Measurements from ENCODE around the gene TTLL1. TPM values are rescaled to one million over a fixed set of nuclear protein-coding genes. Genes with fewer than 3 reads are reported as not detected.

TTLL1 gene
- polyA plus RNA-seq (2013, experiment 1 of 2; ENCODE audit: insufficient read length), result 11.3 TPM
- polyA plus RNA-seq (2013, experiment 2 of 2; ENCODE audit: insufficient read length), result 14.9 TPM

GRCh38 chr22:43088984-43089717 lies at the start of gene TTLL1:
TTLL1 (minus strand) TSS chr22:43089391; CDS start chr22:43075586, 13,805 bp downstream.
- DNase-seq, result peak; percentile 89

DNA sequence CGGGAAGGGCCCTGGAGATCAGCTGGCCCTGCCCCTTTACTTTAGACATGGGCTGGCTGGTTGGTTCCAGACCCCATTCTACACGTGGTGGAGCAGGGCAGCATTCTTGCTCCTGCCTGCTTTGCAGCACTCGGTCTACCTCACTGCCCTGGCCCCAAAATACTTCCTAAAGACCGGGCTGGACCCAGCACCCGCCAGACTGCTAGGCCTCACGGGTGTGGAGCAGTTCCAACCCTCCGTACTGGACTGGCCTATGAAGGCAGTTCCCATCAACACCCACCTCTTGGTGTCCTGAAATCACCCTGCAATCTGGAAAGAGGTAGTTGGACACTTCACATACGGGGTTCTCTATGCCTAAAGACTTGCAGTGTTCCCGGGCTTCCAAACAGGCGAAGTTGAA lies 47.6 kb upstream of the TTLL1 start:
- no peak for DNase-seq

GRCh38 chr22:43136255-43136654 lies 47.1 kb upstream of the TTLL1 start:
- DNase-seq, result peak; percentile 32

DNA sequence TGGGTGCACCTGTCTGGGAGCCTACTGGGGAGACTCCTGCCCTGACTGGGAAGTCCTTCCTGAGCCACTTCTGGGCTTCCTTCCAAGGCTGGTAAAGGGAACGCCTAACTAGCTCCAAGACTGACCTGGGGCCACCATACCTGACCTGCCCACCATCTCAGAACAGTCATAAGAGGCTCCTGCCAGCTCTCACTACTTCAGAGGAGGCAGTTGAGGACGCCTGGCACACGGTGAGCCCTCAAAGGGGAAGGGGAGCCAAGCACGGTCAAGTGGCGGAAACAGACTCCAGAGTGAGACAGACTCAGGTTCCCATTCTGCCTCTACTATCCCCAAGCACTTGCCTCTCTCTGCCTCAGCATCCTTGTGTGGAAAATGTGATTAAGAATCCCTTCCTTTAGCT lies 46.4 kb upstream of the TTLL1 start:
- no peak for DNase-seq

DNA sequence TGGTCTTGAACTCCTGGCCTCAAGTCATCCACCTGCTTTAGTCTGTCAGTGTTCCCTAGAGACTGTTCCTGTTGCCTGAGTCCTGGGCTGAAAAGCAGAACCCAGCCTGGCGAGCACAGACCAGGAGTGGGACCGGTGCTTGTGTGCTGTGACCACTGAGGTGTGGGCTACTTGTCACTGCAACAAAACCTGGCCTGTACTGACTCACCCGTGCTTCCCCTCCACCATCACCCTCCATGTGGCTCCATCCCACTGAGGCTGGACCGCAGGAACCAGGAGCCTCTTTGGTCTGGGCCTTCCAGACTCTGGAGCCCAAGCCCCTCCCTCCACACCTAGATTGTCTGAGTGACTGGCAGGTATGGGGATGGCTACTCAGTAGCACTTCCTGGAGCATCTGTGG lies 45.4 kb upstream of the TTLL1 start:
- no peak for DNase-seq

- no peak for DNase-seq
Measured at GRCh38 chr22:43133401-43133800, 44.2 kb upstream of the TTLL1 start.

- no peak for DNase-seq
Measured at GRCh38 chr22:43131773-43132501, 42.7 kb upstream of the TTLL1 start.

DNA sequence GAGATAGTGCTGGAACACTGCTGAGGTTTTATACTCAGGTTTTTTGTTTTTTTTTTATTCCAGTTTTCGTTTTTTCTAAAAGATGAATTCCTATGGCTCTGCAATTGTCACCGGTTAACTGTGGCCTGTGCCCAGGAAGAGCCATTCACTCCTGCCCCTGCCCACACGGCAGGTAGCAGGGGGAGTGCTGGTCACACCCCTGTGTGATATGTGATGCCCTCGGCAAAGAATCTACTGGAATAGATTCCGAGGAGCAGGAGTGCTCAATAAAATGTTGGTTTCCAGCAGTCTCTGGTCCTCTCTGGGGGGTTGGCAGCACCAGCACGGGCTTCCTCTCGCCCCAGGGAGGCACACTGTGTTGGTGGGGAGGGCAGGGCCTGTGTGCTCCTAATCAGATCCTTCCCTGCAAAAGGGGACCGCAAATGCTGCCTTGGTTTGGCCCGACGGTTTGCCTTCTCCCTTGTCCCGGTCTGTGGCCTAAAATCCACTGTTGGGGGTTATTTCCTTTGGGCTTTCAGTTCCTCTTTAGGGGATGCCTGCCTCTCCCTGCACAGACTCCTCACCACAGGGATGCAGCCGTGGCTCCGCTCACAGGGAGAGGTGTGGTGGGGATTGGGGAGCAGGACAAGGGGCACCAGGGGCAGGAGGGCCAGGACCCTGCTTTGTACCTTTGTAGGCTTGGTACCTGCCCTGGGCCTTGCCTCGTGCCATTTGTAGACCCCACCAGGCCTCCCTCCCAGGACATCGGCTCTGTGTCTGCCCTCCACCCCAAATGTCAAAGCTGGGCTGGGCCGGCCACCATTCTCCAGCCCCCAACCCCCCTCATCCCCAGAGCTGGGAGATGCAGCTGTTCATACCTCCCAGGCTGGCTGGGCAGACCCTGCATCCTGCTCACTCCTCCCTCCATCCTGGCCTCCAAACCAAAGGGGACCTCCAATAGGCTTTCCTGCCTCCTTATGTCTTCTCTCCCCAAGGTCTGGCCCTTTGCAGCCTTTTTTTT lies 40.5 kb upstream of the TTLL1 start:
- DNase-seq, result no peak

- no peak for DNase-seq
Measured at GRCh38 chr22:43128928-43129424, 39.8 kb upstream of the TTLL1 start.

DNA sequence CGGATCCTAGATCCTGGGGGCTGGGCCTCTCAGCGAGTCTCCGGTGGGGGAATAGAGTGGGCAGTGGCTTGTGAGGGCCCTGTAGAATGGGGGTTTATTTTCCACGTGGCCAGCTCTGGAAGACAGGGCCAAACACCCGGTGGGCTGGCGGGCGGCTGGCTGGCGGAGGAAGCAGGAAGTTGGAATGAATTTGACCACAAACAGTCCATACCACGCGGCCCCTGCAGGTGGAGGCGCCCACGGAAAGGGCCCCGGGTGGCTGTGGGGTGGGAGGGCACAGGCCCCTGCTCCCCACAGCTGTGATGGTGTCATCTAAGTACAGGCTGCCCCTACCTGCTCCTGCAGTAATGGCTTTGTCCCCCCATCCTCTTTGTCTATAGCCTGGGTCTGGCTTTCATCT lies 38.9 kb upstream of the TTLL1 start:
- DNase-seq, result no peak

DNA sequence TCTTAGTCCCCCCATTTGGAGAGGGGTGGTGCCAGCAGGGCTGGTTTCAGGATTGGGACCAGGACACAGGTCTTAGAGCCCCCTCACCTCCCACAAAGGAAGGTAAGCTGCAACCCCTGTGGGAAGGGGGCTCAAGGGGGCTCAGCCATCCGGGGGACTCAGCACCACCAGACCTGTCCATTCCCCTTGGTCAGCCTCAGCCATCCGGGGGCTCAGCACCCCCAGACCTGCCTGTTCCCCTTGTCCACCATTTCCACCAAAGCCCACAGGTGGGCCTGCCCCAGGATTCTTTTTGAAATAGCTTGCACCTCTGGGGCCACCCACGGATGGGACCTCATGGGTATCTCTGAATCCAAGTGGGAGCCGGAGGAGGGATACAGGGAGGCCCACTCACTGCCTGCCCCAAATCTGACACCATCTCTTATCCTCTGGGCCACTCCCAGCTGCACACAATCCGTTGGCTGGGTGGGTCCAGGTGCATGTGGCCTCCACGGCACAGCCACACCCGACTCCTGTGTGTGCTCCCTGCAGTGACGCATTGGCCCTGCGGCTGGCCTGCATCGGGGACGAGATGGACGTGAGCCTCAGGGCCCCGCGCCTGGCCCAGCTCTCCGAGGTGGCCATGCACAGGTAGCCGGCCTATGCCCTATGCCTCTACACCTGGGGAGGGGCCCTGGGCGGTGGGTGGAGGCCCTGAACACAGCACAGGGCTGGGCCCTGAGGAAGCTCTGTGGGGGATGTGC lies 38.1 kb upstream of the TTLL1 start:
- DNase-seq, result no peak

GRCh38 chr22:43126501-43127165 lies 37.4 kb upstream of the TTLL1 start:
- peak; percentile 85 for DNase-seq

DNA sequence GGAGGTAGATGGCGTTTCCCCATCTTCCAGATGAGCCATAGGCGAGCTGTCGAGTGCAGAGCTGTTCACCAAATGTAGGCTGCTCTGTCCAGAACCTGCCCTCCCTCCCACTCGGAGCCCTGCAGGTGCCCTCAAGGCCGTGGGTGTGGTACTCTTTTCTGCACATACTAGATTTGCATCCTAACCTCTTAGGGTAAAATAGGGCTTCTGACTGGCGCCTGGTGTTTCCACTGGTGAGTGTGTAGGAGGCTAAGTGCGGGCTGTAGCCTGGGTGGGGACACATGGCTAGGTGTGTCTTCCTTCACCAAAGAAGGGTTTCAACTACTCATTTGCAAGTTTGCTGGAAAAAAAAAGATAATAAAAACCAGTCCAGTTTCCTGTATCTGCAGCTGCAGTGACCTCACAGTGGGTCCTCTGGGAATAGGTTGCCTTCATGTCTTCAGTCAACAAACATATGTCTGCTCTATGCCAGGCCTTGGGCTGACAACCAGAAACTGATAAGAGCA lies 29.8 kb upstream of the TTLL1 start:
- DNase-seq, result no peak

GRCh38 chr22:43118024-43118849 lies 29.0 kb upstream of the TTLL1 start:
- DNase-seq, result no peak

GRCh38 chr22:43116932-43117331 lies 27.7 kb upstream of the TTLL1 start:
- DNase-seq, result no peak

- no peak for DNase-seq
Measured at GRCh38 chr22:43114958-43115357, 25.8 kb upstream of the TTLL1 start.

DNA sequence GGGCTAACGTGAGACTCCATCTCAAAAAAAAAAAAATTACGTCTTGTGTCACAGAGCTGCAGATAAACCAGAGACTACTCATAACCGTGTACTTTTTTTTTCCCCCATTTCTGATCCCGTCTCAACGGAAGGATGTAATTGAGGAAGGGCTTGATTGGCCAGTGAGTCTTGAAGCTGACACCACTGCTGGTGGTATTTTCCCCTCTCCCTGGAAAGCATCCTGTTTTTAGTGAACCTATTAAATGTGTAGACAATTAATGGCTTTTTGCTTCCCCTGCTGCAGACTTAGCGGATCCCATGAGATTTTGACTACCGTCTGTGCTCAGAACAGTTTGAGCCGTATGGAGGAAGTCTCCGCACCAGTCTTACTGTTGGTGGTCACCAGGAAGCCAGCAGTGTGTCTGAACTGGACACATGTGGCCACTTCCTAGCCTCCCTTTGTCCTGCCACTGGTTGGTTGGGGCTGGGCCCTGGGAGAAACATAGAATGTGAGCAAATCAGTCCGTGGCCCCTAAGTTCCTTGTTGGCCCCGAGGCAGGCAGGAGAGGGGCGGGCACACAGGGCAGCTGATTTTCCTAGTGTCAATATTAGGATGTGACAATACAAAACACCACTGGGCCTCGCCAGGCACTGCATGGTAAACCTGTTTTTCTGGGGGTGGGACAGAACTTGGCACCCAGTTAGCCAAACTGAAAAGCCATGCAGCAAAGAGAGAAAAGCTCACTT lies 24.5 kb upstream of the TTLL1 start:
- no peak for DNase-seq

DNA sequence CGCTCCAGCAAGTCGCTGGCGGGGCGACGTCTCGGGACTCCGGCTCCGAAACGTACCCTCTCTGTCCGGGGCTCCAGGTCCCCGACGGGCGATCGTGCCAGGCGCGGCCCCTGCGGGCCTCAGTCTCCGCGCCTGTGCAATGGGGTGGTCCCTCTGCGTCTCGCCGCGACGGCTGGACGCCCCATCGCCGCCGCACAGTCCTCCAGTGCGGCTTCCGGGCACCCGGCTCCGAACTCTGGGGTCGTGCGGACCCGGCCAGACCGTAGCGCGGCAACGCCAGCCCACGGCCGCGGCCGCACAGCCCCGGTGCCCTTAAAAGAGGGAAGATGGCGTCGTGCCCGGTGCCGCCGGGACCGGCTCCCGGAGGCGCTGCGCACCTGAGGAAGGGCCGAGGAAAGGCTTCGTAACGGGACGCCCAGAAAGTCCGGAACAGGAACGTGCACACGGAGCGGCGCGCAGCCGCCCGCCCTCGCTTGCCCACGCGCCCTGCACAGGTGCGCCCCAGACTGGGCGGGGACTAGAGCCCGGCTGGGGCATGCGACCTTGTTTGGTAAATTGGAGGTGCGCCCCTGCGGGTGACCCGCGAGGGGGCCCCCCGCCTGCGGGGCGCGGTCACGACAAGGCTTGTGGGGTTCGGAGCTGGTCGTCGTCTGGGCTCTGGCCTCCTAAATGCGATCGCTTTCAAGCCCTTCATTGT lies 21.9 kb upstream of the TTLL1 start:
- DNase-seq, result no peak

Measured in fibroblast of skin of back (primary cell).